ENCODE data around the gene RFX2. TPM values are rescaled to one million over a fixed set of nuclear protein-coding genes. Genes with fewer than 3 reads are reported as not detected.

RFX2 gene
- total and polyA plus RNA-seq, 9 of the 15 experiments (the other 6 are each of a cell fraction or from before 2014, with no cell fraction given): 3.6 to 18.7 (median 8.7) TPM

DNA sequence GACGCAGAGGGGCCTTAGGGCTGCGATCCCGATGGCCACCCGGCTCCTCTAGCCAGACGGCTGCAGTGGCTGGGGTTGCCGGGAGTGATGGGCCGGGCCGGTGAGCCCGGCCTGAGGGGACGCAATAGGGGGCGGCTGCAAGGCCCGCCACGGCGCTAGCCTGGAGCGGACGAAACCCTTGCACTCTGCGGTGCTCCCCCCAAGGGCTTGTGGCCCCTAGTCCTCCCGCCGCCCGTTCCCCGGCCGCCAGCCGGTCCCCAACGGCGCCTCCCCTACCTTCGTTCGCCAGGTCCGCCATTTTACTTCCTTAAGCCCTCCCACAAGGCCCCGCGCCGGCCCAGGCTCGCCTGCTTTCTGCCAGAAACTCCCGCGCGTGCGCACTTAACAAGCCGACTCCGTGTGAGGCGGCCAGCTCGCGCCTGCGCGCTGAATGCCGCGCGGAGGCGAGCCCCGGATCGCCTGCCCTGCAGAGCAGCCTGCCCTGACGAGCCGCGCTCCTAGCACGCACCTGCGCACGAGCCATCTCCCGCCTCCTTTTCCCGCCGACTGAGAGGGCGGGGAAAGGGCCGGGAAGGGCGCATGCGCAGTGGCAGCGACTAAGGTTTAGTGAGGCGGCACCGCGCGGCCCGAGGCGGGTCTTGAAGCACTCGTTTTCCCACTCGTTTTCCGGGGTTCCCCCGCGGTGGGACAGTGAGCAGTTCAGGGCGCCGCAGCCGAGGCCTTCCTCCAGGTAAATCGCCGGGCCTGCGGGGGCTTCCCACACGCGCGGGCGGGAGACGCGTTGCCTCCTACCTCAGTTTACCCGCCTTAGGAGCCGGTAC lies 132.3 kb downstream of the RFX2 start, which contains the start of gene RANBP3 (continued):
- TF ChIP-seq EWSR1 (IDR thresholded peaks at IDR 0.05; ENCODE audit: borderline replicate concordance, low read depth, partially characterized antibody): no peak
- TF ChIP-seq CBX5 (IDR thresholded peaks at IDR 0.05; ENCODE audit: borderline replicate concordance, low read depth): no peak
- TF ChIP-seq ZNF143 (CRISPR knock-in tag; IDR thresholded peaks at IDR 0.05): peak; percentile 74
- peak; percentile 85; the same call in 1 of the 2 replicates for TF ChIP-seq PHF8 (IDR thresholded peaks at IDR 0.05; ENCODE audit: borderline replicate concordance, low read length)
- peak; percentile 99 for TF ChIP-seq TAF1 (IDR thresholded peaks at IDR 0.05; ENCODE audit: control insufficient read depth, extremely low read depth, insufficient read depth, low read length, severe bottlenecking)
- no peak; the same call in none of the 2 replicates for TF ChIP-seq SMAD4 (CRISPR knock-in tag; conservative IDR thresholded peaks at IDR 0.05)
- no peak for TF ChIP-seq CC2D1A (IDR thresholded peaks at IDR 0.05)
- TF ChIP-seq FOXA3 (CRISPR knock-in tag; conservative IDR thresholded peaks at IDR 0.05 in 1 of 2, IDR thresholded peaks at IDR 0.05 in 1 of 2): peak in 1 of 2 experiments; percentile 94; a peak in 2 of 4 replicates
- TF ChIP-seq, protein P1, sequence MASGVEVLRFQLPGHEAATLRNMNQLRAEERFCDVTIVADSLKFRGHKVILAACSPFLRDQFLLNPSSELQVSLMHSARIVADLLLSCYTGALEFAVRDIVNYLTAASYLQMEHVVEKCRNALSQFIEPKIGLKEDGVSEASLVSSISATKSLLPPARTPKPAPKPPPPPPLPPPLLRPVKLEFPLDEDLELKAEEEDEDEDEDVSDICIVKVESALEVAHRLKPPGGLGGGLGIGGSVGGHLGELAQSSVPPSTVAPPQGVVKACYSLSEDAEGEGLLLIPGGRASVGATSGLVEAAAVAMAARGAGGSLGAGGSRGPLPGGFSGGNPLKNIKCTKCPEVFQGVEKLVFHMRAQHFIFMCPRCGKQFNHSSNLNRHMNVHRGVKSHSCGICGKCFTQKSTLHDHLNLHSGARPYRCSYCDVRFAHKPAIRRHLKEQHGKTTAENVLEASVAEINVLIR (CRISPR knock-in tag; IDR thresholded peaks at IDR 0.05): no peak
- TF ChIP-seq, protein P2, sequence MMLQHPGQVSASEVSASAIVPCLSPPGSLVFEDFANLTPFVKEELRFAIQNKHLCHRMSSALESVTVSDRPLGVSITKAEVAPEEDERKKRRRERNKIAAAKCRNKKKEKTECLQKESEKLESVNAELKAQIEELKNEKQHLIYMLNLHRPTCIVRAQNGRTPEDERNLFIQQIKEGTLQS (IDR thresholded peaks at IDR 0.05): no peak
- TF ChIP-seq, protein P2 (CRISPR knock-in tag; conservative IDR thresholded peaks at IDR 0.05): 0 out of 2 replicates have a peak, but pooled peaks have one; percentile 44
- peak; percentile 99 for TF ChIP-seq TAF9B (IDR thresholded peaks at IDR 0.05; ENCODE audit: partially characterized antibody)
- 0 out of 2 replicates have a peak, but pooled peaks have one; percentile 47 for TF ChIP-seq KLF6 (CRISPR knock-in tag; IDR thresholded peaks at IDR 0.05; ENCODE audit: borderline replicate concordance)
- no peak for TF ChIP-seq MCM5 (IDR thresholded peaks at IDR 0.05; ENCODE audit: low read depth)
- 0 out of 2 replicates have a peak, but pooled peaks have one; percentile 23 for TF ChIP-seq DIDO1 (tag; IDR thresholded peaks at IDR 0.05; ENCODE audit: low read depth)
- TF ChIP-seq, protein P3, sequence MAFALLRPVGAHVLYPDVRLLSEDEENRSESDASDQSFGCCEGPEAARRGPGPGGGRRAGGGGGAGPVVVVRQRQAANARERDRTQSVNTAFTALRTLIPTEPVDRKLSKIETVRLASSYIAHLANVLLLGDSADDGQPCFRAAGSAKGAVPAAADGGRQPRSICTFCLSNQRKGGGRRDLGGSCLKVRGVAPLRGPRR (CRISPR knock-in tag; IDR thresholded peaks at IDR 0.05): 0 out of 2 replicates have a peak, but pooled peaks have one; percentile 54
- peak; percentile 54; the same call in 1 of the 2 replicates for TF ChIP-seq CREM (IDR thresholded peaks at IDR 0.05; ENCODE audit: low read depth)
- no peak for TF ChIP-seq ETV6 (IDR thresholded peaks at IDR 0.05; ENCODE audit: borderline replicate concordance in 1 of 2, low read depth in 2 of 2, low read length in 1 of 2)
- TF ChIP-seq ETV6 (CRISPR knock-in tag; IDR thresholded peaks at IDR 0.05; ENCODE audit: borderline replicate concordance): peak; percentile 96; the same call in 1 of the 2 replicates
- TF ChIP-seq, protein P4, sequence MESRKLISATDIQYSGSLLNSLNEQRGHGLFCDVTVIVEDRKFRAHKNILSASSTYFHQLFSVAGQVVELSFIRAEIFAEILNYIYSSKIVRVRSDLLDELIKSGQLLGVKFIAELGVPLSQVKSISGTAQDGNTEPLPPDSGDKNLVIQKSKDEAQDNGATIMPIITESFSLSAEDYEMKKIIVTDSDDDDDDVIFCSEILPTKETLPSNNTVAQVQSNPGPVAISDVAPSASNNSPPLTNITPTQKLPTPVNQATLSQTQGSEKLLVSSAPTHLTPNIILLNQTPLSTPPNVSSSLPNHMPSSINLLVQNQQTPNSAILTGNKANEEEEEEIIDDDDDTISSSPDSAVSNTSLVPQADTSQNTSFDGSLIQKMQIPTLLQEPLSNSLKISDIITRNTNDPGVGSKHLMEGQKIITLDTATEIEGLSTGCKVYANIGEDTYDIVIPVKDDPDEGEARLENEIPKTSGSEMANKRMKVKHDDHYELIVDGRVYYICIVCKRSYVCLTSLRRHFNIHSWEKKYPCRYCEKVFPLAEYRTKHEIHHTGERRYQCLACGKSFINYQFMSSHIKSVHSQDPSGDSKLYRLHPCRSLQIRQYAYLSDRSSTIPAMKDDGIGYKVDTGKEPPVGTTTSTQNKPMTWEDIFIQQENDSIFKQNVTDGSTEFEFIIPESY (CRISPR knock-in tag; IDR thresholded peaks at IDR 0.05): peak; percentile 90
- no peak; the same call in 1 of the 2 replicates for TF ChIP-seq NR1H2 (CRISPR knock-in tag; IDR thresholded peaks at IDR 0.05)
- TF ChIP-seq JUN (IDR thresholded peaks at IDR 0.05; ENCODE audit: borderline replicate concordance, low read depth, low read length): peak; percentile 41; the same call in 1 of the 2 replicates
- peak; percentile 95 for TF ChIP-seq JUN (CRISPR knock-in tag; IDR thresholded peaks at IDR 0.05; ENCODE audit: borderline replicate concordance)
